NCI-H510A (cell line): ENCODE results near the gene CPLX4.
"Not testable (repeated sequence)": the region's sequence is repeated elsewhere in the genome, so short reads cannot be mapped to it uniquely, and the experiment has no call there.

ENCODE experiments used
- DNase-seq: peaks from one replicate; lab custom pipeline; 2025; lab: John Stamatoyannopoulos, UW

CPLX4 gene

DNA sequence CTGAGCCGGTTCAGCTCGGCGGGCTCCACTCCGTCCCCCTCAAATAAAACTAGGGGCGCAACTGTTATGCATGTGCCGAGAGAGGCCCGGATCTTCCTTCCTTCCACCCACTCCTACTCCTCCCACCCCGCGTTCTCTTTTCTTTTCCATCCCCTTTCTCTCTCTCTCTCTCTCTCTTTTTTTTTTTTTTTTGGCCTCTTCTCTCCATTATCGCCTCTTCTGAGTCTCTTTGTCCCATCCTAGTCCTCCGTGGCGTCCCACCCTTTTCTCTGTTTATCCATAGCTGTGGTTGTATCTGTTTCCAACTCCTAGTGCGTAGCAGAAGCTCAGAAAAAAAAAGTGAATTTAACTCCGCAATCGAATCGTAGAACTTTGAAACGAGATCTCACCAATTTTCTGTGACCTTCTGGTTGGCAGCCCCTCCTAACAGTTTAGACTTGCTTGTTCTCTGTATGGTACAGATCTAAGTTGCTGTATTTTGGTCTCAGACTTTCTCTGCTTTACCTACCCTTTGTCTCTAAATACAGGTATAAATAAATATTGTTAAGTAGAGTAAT lies 48.8 kb downstream of the CPLX4 start:
- no peak for DNase-seq

DNA sequence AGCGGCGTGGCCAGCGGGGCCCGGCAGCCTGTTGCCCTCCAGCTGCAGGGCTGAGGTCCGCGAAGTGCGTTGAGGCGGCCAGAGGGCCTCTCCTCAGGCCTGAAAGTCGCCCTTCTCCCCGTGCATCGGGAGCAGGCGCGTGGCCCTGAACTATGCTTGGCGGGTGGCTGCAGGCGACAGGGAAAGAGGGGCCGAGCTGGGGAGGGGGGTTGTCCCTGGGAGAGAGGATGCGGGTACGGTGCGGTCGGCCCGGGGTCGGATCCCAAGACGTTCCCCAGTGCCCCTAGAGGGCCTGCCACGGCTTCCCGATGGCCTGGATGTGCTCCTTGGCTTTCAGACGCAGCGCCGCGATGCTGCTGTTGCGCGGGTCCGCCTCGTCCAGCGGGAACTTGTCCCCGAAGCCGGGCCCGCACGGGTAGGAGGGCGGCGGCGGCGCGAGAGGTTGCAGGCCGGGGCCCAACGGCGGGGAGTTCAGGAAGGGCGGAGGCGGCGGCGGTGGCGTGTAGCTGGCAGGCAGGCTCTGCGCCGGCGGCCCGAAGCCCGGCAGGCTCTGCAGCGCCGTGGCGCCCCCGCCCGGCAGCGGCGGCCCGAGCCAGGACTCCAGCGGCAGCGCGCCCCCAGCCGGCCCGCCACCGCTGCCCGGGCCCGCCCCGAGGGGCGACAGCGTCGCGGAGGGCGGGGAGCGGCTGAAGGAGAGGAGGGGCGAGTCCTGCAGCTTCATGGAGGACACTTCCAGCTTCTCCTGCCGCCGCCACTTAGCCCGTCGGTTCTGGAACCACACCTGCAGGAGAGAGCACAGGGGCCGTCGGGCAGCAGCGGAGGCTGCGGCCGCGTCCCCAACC lies 49.5 kb downstream of the CPLX4 start:
- DNase-seq: peak; percentile 76

DNA sequence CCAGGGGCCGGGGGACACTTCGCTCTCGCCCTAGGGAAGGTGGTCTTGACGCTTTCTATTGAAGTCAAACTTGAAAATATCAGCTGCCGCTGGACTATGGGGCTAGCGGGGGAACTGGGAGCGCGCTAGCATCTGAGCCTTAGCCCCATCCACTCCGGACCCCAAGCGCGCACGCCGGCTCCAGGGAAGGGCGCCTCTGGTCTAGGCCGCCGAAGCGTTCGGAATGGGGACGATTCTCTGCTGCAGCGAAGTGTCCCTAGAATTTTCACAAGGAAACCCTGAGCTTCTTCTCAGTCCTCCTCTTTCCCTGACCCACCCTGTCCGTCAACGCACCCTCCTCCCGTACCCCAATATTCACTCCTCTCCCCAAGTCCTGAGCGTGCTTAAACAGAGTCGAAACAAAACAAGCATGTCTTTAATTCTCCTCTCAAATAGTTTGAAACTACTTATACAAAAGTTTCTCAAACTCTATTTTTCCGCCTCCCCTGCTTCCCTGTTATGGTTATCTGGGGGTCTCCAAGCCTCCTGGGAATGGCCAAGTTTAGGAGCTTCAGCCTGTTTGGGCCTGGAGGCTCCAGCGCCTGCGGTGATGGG lies 50.2 kb downstream of the CPLX4 start:
- DNase-seq: no peak

GRCh38 chr18:59267503-59268126 lies 50.8 kb downstream of the CPLX4 start:
- no peak for DNase-seq

DNA sequence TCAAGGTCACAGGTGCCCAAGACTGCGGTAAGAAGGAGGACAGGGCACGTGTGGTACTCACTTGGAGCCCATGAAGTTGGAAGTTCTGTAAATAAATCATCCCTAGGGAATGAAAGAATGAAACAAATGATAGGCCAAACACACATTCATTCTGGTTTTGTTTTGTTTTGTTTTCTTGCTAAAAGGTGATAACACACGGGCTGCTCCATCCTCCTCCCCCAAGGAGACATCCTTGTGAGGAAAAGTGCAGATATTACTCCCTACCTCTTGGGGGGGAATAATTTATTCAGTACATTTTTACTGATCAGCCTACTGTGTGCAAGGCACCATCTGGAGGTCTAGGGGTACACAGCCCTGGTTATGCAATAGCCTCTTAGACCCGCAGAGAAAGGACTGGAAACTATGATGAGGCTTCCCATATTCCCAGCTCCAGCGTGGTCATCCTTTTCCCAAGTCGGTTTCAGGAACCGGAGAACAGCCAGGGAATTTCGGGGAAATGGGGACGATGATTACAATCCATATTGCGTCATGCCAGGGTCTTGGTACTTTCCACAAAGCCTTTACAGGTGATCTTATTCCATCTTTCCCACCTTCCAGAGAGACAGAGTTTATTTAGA lies 51.5 kb downstream of the CPLX4 start:
- DNase-seq: no peak

GRCh38 chr18:59266459-59266858 lies 52.0 kb downstream of the CPLX4 start:
- DNase-seq: no peak

DNA sequence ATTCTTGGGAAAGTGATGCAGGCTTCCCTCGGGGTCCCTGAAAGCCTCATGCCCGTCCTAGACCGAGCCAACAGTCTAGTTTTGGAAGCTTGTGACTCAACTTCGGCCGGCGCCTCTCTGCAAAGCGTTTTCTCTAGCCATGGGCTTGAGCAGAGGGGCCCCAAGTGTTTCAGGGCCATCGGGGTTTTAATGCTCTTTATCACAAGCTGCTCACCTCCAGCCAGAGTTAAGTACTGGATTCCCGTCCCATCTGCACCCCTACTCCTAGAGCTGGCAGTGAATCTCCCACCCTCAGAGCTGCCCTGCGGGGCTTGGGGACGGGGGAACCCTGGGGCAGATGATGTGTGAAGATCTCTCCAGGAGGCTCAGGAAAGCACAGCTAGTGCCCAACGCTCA lies 52.5 kb downstream of the CPLX4 start:
- no peak for DNase-seq

DNA sequence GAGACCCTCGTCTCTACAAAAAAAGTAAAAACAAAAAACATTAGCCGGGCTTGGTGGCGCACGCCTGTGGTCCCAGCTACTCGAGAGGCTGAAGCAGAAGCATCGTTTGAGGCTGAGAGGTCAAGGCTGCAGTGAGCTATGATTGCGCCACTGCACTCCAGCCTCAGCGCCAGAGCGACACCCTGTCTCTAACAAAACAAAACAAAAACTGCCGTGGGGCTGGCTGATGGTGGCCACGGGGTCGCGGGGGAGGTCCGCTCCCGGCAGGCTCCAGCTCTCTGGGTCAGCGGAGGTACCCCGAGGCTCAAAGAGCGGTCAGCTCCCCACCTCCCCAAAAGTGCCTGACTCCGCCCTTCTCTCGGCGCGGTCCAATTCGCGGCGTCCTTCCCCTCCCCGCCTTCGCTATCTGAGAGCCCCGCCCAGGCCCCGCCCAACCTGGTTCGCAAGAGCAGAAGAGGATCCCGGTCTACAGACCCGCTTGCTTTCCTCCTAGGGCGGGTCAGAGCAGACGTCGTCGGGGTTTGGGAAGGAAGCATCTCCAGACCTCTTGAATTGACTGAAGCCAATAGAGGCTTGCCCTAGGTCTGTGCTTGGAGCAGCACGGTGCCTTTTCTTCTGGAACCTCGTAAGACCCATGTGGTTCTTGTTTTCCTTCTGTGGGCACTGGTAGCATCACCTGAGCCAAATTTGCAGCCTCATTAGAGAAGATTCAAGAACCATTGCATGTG lies 53.0 kb downstream of the CPLX4 start:
- peak; percentile 76 for DNase-seq

DNA sequence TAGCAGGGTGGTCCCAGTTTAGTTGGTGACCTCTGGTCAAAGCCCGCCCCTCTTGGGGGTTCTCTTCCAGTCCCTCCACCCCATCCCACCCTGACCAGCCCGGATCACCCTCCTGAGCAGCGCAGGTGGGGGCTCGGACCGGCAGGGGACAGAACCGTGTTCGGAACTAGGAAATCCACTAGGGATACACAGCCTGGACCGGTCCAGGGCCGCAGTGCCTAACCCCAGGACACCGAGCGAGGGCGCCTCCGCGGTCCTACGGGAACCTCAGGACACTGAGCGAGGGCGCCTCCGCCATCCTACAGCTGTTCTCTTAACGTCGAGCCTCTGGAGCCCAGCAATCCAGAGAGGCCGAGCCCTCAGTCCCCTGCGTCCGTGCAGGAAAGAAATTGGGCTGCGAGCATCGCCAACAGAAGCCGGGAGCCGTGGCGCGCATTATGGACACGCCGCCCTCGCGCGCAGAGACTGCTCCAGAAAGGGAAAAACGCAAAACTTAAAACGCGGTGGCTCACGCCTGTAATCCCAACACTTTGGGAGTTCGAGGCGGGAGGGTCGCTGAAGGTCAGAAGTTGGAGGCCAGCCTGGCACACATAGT lies 53.7 kb downstream of the CPLX4 start:
- DNase-seq: no peak

DNA sequence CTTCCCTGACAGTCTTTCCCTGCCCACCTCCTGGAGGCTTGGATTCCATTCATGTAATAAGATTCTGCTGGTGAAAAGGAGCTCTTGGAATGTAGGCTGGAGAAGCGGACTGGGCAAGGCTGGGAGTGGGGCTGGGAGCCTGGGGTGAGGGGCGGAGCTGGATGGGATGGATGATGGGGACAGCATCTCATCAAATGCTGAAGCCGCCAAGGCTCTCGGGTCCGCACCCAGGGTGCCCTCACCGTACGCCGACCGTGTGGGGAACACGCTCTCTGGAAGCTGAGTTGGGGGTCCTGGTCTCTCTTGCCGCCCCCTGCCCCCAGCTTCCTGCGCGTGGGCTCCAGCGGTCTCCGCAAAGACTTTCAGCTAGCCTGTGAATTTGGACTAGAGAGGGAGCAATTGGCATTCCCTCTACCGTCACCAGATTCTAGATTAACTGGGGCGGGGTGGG lies 54.3 kb downstream of the CPLX4 start:
- no peak for DNase-seq

- DNase-seq: no peak
Observed at GRCh38 chr18:59263661-59264060, 54.8 kb downstream of the CPLX4 start.

DNA sequence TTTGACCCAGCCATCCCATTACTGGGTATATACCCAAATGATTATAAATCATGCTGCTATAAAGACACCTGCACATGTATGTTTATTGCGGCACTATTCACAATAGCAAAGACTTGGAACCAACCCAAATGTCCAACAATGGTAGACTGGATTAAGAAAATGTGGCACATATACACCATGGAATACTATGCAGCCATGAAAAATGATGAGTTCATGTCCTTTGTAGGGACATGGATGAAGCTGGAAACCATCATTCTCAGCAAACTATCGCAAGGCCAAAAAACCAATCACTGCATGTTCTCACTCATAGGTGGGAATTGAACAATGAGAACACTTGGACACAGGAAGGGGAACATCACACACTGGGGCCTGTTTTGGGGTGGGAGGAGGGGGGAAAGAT lies 56.2 kb downstream of the CPLX4 start:
- DNase-seq: not testable (repeated sequence)

DNA sequence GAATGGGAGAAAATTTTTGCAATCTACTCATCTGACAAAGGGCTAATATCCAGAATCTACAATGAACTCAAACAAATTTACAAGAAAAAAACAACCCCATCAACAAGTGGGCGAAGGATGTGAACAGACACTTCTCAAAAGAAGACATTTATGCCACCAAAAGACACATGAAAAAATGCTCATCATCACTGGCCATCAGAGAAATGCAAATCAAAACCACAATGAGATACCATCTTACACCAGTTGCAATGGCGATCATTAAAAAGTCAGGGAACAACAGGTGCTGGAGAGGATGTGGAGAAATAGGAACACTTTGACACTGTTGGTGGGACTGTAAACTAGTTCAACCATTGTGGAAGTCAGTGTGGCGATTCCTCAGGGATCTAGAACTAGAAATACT lies 56.6 kb downstream of the CPLX4 start:
- DNase-seq: not testable (repeated sequence)

GRCh38 chr18:59255491-59255890 lies 63.0 kb downstream of the CPLX4 start:
- DNase-seq: not testable (repeated sequence)

- DNase-seq: peak; percentile 71
Observed at GRCh38 chr18:59249199-59249774, 69.2 kb downstream of the CPLX4 start.

DNA sequence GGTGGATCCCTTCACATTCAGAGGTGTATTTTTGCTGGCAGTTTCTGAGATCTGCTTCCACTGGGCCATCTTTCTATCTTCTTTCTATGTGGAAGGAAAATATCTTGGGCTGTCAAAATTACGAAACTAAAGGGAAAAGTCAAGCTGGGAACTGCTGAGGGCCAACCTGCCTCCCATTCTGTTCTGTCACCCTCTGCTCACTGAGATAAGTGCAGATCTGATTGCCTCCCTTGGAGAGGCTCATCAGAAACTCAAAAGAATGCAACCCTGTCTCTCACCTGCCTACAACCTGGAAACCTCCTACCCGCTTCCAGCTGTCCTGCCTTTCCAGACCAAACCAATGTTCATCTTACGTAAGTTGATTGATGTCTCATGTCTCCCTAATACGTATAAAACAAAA lies 71.7 kb downstream of the CPLX4 start:
- DNase-seq: no peak
